Measurements from ENCODE around the gene HIPK2. TPM values are rescaled to one million over a fixed set of nuclear protein-coding genes. Genes with fewer than 3 reads are reported as not detected.

The HIPK2 gene
- total and polyA plus RNA-seq, 2 experiments from 2014 or later = 18.2 to 22.9 TPM

DNA sequence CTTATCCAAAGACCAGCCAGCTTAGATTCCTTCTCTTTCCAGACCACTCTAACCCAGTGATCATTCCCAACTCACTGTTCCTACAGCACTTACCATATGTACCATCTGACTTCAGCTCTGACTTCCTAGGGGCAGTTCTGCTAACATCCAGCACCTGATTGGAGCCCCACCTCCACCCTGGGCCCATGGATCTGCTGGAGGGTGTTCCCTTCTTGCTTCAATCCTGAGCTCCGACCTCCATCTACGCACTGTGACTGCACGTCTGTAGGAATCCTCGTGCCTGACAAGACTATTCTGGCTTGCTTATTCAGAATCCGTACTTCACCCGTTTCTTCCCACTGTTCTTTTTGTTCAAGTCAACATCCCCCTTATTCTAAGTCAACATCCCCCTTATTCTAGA lies 57.6 kb downstream of the HIPK2 start:
- WGBS (ENCODE audit: low lambda C conversion rate, missing lambda C conversion rate) = 94% methylated on average over 6 of the region's 6 CpGs
- TF ChIP-seq EZH2 (IDR thresholded peaks at IDR 0.05; ENCODE audit: borderline replicate concordance) (no peak), CTCF (IDR thresholded peaks at IDR 0.05; ENCODE audit: poor library complexity) (no peak), EZH2phosphoT487 (IDR thresholded peaks at IDR 0.05; ENCODE audit: low read depth, severe bottlenecking, unreplicated experiment) (no peak)
- no peak overlapping the region for H2AFZ ChIP-seq
- H3K4me3 ChIP-seq = no peak overlapping the region
- peaks cover 36% of the 10 kb centered on the region for H4K20me1 ChIP-seq (ENCODE audit: insufficient read depth, poor library complexity, severe bottlenecking)
- H3K9me2 ChIP-seq (replicated peaks; ENCODE audit: insufficient read depth) = no peaks in the 10 kb centered on the region
- H3K27me3 ChIP-seq = no peaks in the 10 kb centered on the region
- no peaks in the 10 kb centered on the region for H3K9me3 ChIP-seq (ENCODE audit: low read depth)
- no peaks in the 10 kb centered on the region for H3K36me3 ChIP-seq (replicated peaks; ENCODE audit: insufficient read depth, low read depth)
- no peak for DNase-seq (ENCODE audit: low spot score)
- peaks cover 24% of the 10 kb centered on the region for H3K4me1 ChIP-seq (ENCODE audit: insufficient read depth)
- H3K79me2 ChIP-seq = peaks cover 77% of the 10 kb centered on the region
- H3K27ac ChIP-seq = no peak overlapping the region
- H3K4me2 ChIP-seq = no peak overlapping the region

GRCh38 chr7:139718859-139719258 lies 58.9 kb downstream of the HIPK2 start:
- TF ChIP-seq EZH2phosphoT487 (IDR thresholded peaks at IDR 0.05; ENCODE audit: low read depth, severe bottlenecking, unreplicated experiment) (no peak), EZH2 (IDR thresholded peaks at IDR 0.05; ENCODE audit: borderline replicate concordance) (no peak), CTCF (IDR thresholded peaks at IDR 0.05; ENCODE audit: poor library complexity) (no peak)
- Histone ChIP-seq H3K9me3 (ENCODE audit: low read depth) (no peaks in the 10 kb centered on the region), H3K36me3 (replicated peaks; ENCODE audit: insufficient read depth, low read depth) (no peaks in the 10 kb centered on the region), H3K79me2 (peaks cover 70% of the 10 kb centered on the region), H2AFZ (no peak overlapping the region), H3K4me3 (no peak overlapping the region), H3K9me2 (replicated peaks; ENCODE audit: insufficient read depth) (no peaks in the 10 kb centered on the region), H4K20me1 (ENCODE audit: insufficient read depth, poor library complexity, severe bottlenecking) (peaks cover 35% of the 10 kb centered on the region), H3K27me3 (no peaks in the 10 kb centered on the region), H3K27ac (no peak overlapping the region), H3K4me2 (no peak overlapping the region), H3K4me1 (ENCODE audit: insufficient read depth) (peaks cover 24% of the 10 kb centered on the region)
- DNase-seq (ENCODE audit: low spot score) = no peak
- WGBS (ENCODE audit: low lambda C conversion rate, missing lambda C conversion rate) = 98% methylated on average over 9 of the region's 9 CpGs

DNA sequence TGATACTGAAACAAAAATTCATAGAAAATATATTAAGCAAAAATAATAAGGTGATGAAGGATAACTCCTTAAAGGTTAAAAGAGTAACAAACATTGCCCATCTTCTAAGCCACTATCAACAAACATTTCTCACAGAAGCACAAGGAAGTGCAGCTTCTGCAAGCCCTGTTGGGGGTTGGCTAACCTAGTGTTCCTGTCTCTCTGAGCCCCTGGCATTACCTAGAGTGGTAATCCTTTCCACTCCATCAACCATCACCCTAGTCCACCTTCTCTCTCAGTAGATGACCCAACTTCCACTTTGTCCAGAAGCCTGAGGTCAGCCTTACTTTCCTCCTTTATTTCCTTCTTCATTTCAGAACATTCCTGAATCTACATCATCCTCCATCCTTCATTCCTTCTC lies 59.7 kb downstream of the HIPK2 start:
- H3K36me3 ChIP-seq (replicated peaks; ENCODE audit: insufficient read depth, low read depth) = no peaks in the 10 kb centered on the region
- H3K4me2 ChIP-seq = no peak overlapping the region
- H3K9me2 ChIP-seq (replicated peaks; ENCODE audit: insufficient read depth) = no peaks in the 10 kb centered on the region
- H3K79me2 ChIP-seq = peaks cover 69% of the 10 kb centered on the region
- no peaks in the 10 kb centered on the region for H3K9me3 ChIP-seq (ENCODE audit: low read depth)
- no peak overlapping the region for H3K4me3 ChIP-seq
- DNase-seq (ENCODE audit: low spot score) = no peak
- H3K27ac ChIP-seq = no peak overlapping the region
- peaks cover 24% of the 10 kb centered on the region for H3K4me1 ChIP-seq (ENCODE audit: insufficient read depth)
- no peak for TF ChIP-seq EZH2phosphoT487 (IDR thresholded peaks at IDR 0.05; ENCODE audit: low read depth, severe bottlenecking, unreplicated experiment)
- no peak for TF ChIP-seq EZH2 (IDR thresholded peaks at IDR 0.05; ENCODE audit: borderline replicate concordance)
- no peak for TF ChIP-seq CTCF (IDR thresholded peaks at IDR 0.05; ENCODE audit: poor library complexity)
- peaks cover 35% of the 10 kb centered on the region for H4K20me1 ChIP-seq (ENCODE audit: insufficient read depth, poor library complexity, severe bottlenecking)
- no peaks in the 10 kb centered on the region for H3K27me3 ChIP-seq
- no peak overlapping the region for H2AFZ ChIP-seq

Data from hepatocyte (in vitro differentiated cells).